ENCODE data around the gene SLC9A3. TPM values are rescaled to one million over a fixed set of nuclear protein-coding genes. Genes with fewer than 3 reads are reported as not detected.

Gene SLC9A3
- total RNA-seq, 2 donors from 2014 or later = 1.3 to 1.8 TPM

DNA sequence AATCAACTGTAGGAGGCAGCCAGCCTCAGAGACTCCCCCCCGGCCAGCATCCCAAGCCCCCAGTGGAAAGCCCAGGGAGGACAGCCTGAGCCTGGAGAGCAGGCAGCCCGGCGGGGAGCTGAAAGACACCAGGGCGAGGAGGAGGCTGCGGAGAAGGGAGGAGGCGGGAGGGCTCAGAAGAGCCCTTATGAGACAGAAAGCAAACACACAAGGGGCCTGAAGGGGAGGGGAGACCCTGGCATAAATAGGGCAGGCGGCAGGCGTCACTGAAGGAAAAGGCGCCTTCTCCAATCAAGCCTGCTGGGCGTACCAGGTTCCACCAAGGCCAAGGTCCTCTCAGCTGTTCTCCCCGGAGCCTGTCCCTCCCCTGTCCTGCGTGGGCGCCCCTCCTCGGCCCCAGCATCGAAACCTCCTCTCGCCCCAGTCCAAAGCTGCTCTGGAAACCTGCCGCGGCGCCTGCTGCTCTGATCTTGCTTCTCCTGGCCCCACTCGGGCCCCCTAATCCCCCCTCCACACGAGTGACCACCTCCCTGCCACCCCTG, 1.3 kb downstream of the SLC9A3 start:
- H3K27ac Mint-ChIP-seq = no peak overlapping the region
- H3K4me1 Mint-ChIP-seq (ENCODE audit: low read depth) = peaks cover 25% of the 10 kb centered on the region
- peaks cover 51% of the 10 kb centered on the region for H3K27me3 Mint-ChIP-seq (ENCODE audit: low read depth)
- H3K9me3 Mint-ChIP-seq = no peaks in the 10 kb centered on the region
- H3K36me3 Mint-ChIP-seq (ENCODE audit: insufficient read depth in 2 of 2) = no peaks in the 10 kb centered on the region
- ATAC-seq (replicated peaks in 1 of 2) = no peak
- peak overlapping the region in 1 of 2 donors; percentile 27 for H3K4me3 Mint-ChIP-seq
- no peak for DNase-seq

DNA sequence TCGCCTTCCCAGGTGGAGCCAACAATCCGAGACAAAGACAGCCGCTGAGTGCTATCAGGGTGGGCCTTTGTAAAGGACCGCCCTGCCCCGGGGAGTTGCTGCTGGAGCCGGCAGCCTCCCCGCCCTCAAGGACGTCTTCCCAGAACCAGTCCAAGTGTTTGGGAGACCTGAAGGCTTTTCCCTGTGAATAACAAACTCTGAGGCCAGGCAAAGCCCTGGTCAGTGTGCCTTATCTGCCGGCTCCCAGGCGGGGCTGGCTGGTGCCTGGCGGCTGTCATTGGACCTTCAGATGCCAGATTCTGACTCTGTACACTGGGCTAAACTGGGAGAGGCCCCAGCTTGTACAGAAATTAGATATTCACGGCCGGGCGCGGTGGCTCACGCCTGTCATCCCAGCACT, 2.1 kb downstream of the SLC9A3 start:
- peaks cover 19% of the 10 kb centered on the region for H3K4me1 Mint-ChIP-seq (ENCODE audit: low read depth)
- DNase-seq (no peak), ATAC-seq (replicated peaks in 1 of 2) (no peak)
- H3K9me3 Mint-ChIP-seq = peaks cover 1 to 4% of the 10 kb centered on the region in 2 donors
- H3K4me3 Mint-ChIP-seq = no peak overlapping the region
- peaks cover 54% of the 10 kb centered on the region for H3K27me3 Mint-ChIP-seq (ENCODE audit: low read depth)
- H3K36me3 Mint-ChIP-seq (ENCODE audit: insufficient read depth in 2 of 2) = no peaks in the 10 kb centered on the region
- no peak overlapping the region for H3K27ac Mint-ChIP-seq

DNA sequence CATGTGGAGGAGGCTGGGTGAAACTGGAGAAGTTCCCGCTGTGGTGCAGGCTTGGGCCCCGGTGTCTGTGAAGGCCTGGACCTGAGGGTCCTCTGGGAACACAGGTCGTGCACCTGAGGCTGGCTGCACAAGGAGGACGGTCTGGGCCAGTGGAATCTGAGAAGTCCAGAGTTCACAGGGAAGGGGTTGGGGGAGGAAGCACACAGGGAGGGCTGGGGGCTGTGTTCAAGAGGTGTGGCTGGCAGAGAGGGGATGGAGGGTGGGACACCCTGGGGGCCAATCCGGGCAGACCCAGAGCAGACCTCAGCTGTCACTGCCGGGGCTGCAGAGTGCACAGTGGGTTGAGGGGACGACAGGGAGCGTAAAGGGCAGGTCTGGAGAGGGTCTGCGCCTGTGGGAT, 2.6 kb downstream of the SLC9A3 start:
- Mint-ChIP-seq H3K36me3 (ENCODE audit: insufficient read depth in 2 of 2) (no peaks in the 10 kb centered on the region), H3K27ac (no peak overlapping the region), H3K4me1 (ENCODE audit: low read depth) (peaks cover 15% of the 10 kb centered on the region), H3K9me3 (peaks cover 1 to 4% of the 10 kb centered on the region in 2 donors), H3K27me3 (ENCODE audit: low read depth) (peaks cover 54% of the 10 kb centered on the region), H3K4me3 (no peak overlapping the region)
- ATAC-seq (replicated peaks in 1 of 2) (no peak), DNase-seq (no peak)

- peaks cover 15% of the 10 kb centered on the region for H3K4me1 Mint-ChIP-seq (ENCODE audit: low read depth)
- H3K27me3 Mint-ChIP-seq (ENCODE audit: low read depth) = peaks cover 45% of the 10 kb centered on the region
- no peak overlapping the region for H3K27ac Mint-ChIP-seq
- H3K36me3 Mint-ChIP-seq (ENCODE audit: insufficient read depth in 2 of 2) = no peaks in the 10 kb centered on the region
- no peak for ATAC-seq (replicated peaks in 1 of 2)
- H3K9me3 Mint-ChIP-seq = peaks cover 1 to 4% of the 10 kb centered on the region in 2 donors
- no peak for DNase-seq
- no peak overlapping the region for H3K4me3 Mint-ChIP-seq
Measured at GRCh38 chr5:520850-521226, 3.4 kb downstream of the SLC9A3 start.

- Mint-ChIP-seq H3K4me3 (no peak overlapping the region), H3K27me3 (ENCODE audit: low read depth) (peaks cover 40% of the 10 kb centered on the region), H3K4me1 (ENCODE audit: low read depth) (peaks cover 11% of the 10 kb centered on the region), H3K9me3 (peaks cover 1 to 4% of the 10 kb centered on the region in 2 donors), H3K27ac (no peak overlapping the region), H3K36me3 (ENCODE audit: insufficient read depth in 2 of 2) (no peaks in the 10 kb centered on the region)
- ATAC-seq (replicated peaks in 1 of 2) (no peak), DNase-seq (no peak)
Measured at GRCh38 chr5:520196-520849, 3.9 kb downstream of the SLC9A3 start.

- Mint-ChIP-seq H3K27ac (no peak overlapping the region), H3K36me3 (ENCODE audit: insufficient read depth in 2 of 2) (no peaks in the 10 kb centered on the region), H3K9me3 (peaks cover 1 to 4% of the 10 kb centered on the region in 2 donors), H3K4me3 (no peak overlapping the region), H3K27me3 (ENCODE audit: low read depth) (peaks cover 34% of the 10 kb centered on the region), H3K4me1 (ENCODE audit: low read depth) (peaks cover 5% of the 10 kb centered on the region)
- DNase-seq = no peak
- no peak for ATAC-seq (replicated peaks in 1 of 2)
Measured at GRCh38 chr5:518721-519120, 5.5 kb downstream of the SLC9A3 start.

DNA sequence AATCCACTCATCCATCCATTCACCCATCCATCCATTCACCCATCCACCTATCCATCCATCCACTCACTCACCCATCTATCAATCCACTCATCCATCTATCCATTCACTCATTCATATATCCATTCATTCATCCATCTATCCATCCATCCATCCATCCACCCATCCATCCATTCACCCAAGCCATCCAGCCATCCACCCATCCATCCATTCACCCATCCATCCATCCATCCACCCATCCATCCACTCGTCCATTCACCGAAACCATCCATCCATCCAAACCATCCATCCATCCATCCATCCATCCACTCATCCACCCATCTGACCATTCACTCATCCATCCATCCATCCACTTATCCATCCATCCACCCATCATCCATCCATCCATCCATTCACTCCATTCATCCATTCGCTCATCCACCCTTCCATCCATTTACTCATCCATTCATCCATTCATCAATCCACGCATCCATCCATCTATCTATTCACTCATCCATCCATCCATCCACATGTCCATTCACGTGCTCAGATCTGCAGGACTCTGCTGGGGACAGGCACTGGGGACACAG, 6.6 kb downstream of the SLC9A3 start:
- H3K9me3 Mint-ChIP-seq = peaks cover 1 to 4% of the 10 kb centered on the region in 2 donors
- H3K4me3 Mint-ChIP-seq = no peak overlapping the region
- no peak for ATAC-seq (replicated peaks in 1 of 2)
- DNase-seq = no peak
- no peak overlapping the region for H3K27ac Mint-ChIP-seq
- peaks cover 26% of the 10 kb centered on the region for H3K27me3 Mint-ChIP-seq (ENCODE audit: low read depth)
- H3K4me1 Mint-ChIP-seq (ENCODE audit: low read depth) = no peaks in the 10 kb centered on the region
- H3K36me3 Mint-ChIP-seq (ENCODE audit: insufficient read depth in 2 of 2) = no peaks in the 10 kb centered on the region

- peaks cover 1 to 4% of the 10 kb centered on the region in 2 donors for H3K9me3 Mint-ChIP-seq
Measured at GRCh38 chr5:516980-517379, 7.3 kb downstream of the SLC9A3 start.

DNA sequence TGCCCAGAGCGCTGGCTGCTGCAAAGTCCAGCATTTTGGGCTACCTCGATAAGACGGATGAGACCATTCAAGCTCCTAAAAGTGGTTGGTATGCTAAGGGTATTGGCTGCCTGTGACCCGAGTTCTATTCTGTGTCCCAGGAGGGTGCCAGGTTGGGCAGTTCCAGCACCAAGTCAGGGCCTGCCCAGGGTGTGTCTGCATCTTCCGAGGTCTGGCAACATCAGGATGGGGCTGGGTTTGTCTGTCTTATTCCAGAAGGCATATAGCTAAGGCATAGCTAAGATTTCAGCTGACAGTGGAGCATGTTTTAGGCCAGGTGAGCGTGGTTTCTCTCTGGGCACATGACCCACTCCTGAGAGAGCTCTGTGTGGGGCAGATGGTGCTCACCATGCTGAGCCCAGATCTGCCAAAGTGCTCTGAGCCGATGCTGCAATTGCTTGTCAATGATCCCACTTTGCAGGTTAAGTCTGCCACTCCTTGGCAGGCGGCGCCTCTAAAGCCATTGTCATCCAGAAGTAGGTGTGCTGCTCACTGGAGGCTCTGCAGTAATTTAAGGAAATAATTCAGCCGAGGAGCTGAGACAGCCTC, 7.8 kb downstream of the SLC9A3 start:
- no peak overlapping the region for H3K27ac Mint-ChIP-seq
- H3K36me3 Mint-ChIP-seq (ENCODE audit: insufficient read depth in 2 of 2) = no peaks in the 10 kb centered on the region
- no peak for DNase-seq
- H3K4me1 Mint-ChIP-seq (ENCODE audit: low read depth) = no peaks in the 10 kb centered on the region
- no peak overlapping the region for H3K4me3 Mint-ChIP-seq
- H3K27me3 Mint-ChIP-seq (ENCODE audit: low read depth) = peaks cover 28% of the 10 kb centered on the region
- no peak for ATAC-seq (replicated peaks in 1 of 2)
- H3K9me3 Mint-ChIP-seq = peaks cover 1 to 4% of the 10 kb centered on the region in 2 donors

More at GRCh38 chr5:516980-517379, 7.3 kb downstream of the SLC9A3 start:
- Mint-ChIP-seq H3K27me3 (ENCODE audit: low read depth) (peaks cover 28% of the 10 kb centered on the region), H3K36me3 (ENCODE audit: insufficient read depth in 2 of 2) (no peaks in the 10 kb centered on the region), H3K4me3 (no peak overlapping the region), H3K4me1 (ENCODE audit: low read depth) (no peaks in the 10 kb centered on the region), H3K27ac (no peak overlapping the region)
- ATAC-seq (replicated peaks in 1 of 2) (no peak), DNase-seq (no peak)

GRCh38 chr5:515273-515836, 8.9 kb downstream of the SLC9A3 start:
- Mint-ChIP-seq H3K4me1 (ENCODE audit: low read depth) (no peaks in the 10 kb centered on the region), H3K36me3 (ENCODE audit: insufficient read depth in 2 of 2) (no peaks in the 10 kb centered on the region), H3K9me3 (peaks cover 1 to 4% of the 10 kb centered on the region in 2 donors), H3K4me3 (no peak overlapping the region), H3K27ac (no peak overlapping the region), H3K27me3 (ENCODE audit: low read depth) (peaks cover 22% of the 10 kb centered on the region)
- ATAC-seq (replicated peaks in 1 of 2) (no peak), DNase-seq (no peak)

GRCh38 chr5:514673-515072, 9.6 kb downstream of the SLC9A3 start:
- Mint-ChIP-seq H3K4me3 (no peak overlapping the region), H3K36me3 (ENCODE audit: insufficient read depth in 2 of 2) (no peaks in the 10 kb centered on the region), H3K27me3 (ENCODE audit: low read depth) (peaks cover 19% of the 10 kb centered on the region), H3K9me3 (peaks cover 1 to 4% of the 10 kb centered on the region in 2 donors), H3K4me1 (ENCODE audit: low read depth) (no peaks in the 10 kb centered on the region), H3K27ac (no peak overlapping the region)
- ATAC-seq (replicated peaks in 1 of 2) (no peak), DNase-seq (no peak)

DNA sequence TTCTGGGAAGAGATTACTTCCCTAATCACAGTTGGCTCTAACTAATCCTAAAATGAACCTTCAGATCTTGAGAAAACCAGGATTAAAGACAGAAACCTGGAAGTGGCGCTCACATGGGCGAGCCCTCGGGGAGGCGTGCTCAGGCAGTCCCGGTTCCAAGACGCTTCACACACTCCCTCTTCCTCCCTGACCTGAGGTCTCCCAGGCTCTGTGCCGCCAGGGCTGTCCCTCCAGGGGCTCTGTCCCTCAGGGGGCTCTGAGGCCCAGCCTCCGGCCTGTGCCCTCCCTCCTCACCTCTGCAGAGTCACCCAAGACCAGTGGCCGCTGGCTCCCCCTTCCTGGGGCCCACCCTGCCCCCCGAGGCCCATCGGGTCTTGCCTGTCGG, 10.2 kb downstream of the SLC9A3 start:
- H3K27me3 Mint-ChIP-seq (ENCODE audit: low read depth) = peaks cover 19% of the 10 kb centered on the region
- H3K36me3 Mint-ChIP-seq (ENCODE audit: insufficient read depth in 2 of 2) = no peaks in the 10 kb centered on the region
- no peak overlapping the region for H3K27ac Mint-ChIP-seq
- peaks cover 1 to 4% of the 10 kb centered on the region in 2 donors for H3K9me3 Mint-ChIP-seq
- ATAC-seq (replicated peaks in 1 of 2) (no peak), DNase-seq (no peak)
- H3K4me3 Mint-ChIP-seq = no peak overlapping the region
- no peaks in the 10 kb centered on the region for H3K4me1 Mint-ChIP-seq (ENCODE audit: low read depth)

Data from activated T-cell treated with anti-CD3 and anti-CD28 coated beads, Interleukin-2, amount 50 U/mL, for 72 hours (primary cell).